RPMI7951 (cell line): Measurements from ENCODE around the gene COQ8B. TPM values are rescaled to one million over a fixed set of nuclear protein-coding genes. Genes with fewer than 3 reads are reported as not detected.
A peak's percentile ranks its signal among the peaks of the same experiment; 100 is the strongest.
"Not testable (repeated sequence)": the region's sequence is repeated elsewhere in the genome, so short reads cannot be mapped to it uniquely, and the experiment has no call there.

Source experiments
- DNase-seq: peaks from one replicate; pipeline ENCODE4 v3.0.0-alpha.2; 2012; ENCODE audit warnings: low read depth
- total RNA-seq: library from RNA; depleted of rRNA; stranded (reverse); fragments of >200 nt; shearing (Covaris generic); gene quantifications from 2 replicates; pipeline ENCODE4 v1.2.3, GENCODE V29; 2014

COQ8B gene
- total RNA-seq, 1 experiment from 2014 or later, result 18.9 TPM

GRCh38 chr19:40742477-40742876 is 25.8 kb upstream of the COQ8B start:
- DNase-seq, result no peak

GRCh38 chr19:40741527-40742390 is 25.1 kb upstream of the COQ8B start:
- no peak for DNase-seq

GRCh38 chr19:40740747-40741146 is 24.1 kb upstream of the COQ8B start:
- DNase-seq, result no peak

GRCh38 chr19:40739871-40740703 is 23.4 kb upstream of the COQ8B start:
- no peak for DNase-seq

GRCh38 chr19:40739030-40739839 is 22.5 kb upstream of the COQ8B start:
- DNase-seq, result no peak

- no peak for DNase-seq
These were observed 20.5 kb upstream of the COQ8B start for GRCh38 chr19:40737102-40737644.

- no peak for DNase-seq
These were observed 20.0 kb upstream of the COQ8B start for GRCh38 chr19:40736661-40737060.

GRCh38 chr19:40735013-40735771 is 18.5 kb upstream of the COQ8B start:
- no peak for DNase-seq

GRCh38 chr19:40733149-40733548 is 16.5 kb upstream of the COQ8B start:
- DNase-seq, result no peak

- not testable (repeated sequence) for DNase-seq
These were observed 15.6 kb upstream of the COQ8B start for GRCh38 chr19:40732304-40732703.

- not testable (repeated sequence) for DNase-seq
These were observed 13.4 kb upstream of the COQ8B start for GRCh38 chr19:40730065-40730464.

- DNase-seq, result no peak
These were observed 9.6 kb upstream of the COQ8B start for GRCh38 chr19:40726279-40726678.

GRCh38 chr19:40724855-40725254 is 8.2 kb upstream of the COQ8B start:
- DNase-seq, result no peak

- DNase-seq, result no peak
These were observed 7.6 kb upstream of the COQ8B start for GRCh38 chr19:40724315-40724714.

GRCh38 chr19:40723661-40724254 is 7.1 kb upstream of the COQ8B start:
- DNase-seq, result no peak

- no peak for DNase-seq
These were observed 5.4 kb upstream of the COQ8B start for GRCh38 chr19:40721936-40722661.

- DNase-seq, result no peak
These were observed 4.4 kb upstream of the COQ8B start for GRCh38 chr19:40721140-40721486.

GRCh38 chr19:40719414-40719894 is 2.8 kb upstream of the COQ8B start:
- no peak for DNase-seq

- DNase-seq, result peak; percentile 28
These were observed 2.2 kb upstream of the COQ8B start for GRCh38 chr19:40718774-40719391.
